Activated B cell treated with CpG ODN at 0.5 μM for 24 hours (primary cell): ENCODE data around the gene CCS. TPM values are rescaled to one million over a fixed set of nuclear protein-coding genes. Genes with fewer than 3 reads are reported as not detected.

Experiments
- ATAC-seq: fragments of 200-7000 bp; cut with Tn5 transposase; one replicate; pipeline ENCODE4 v1.10.0; 2021; ENCODE audit warnings: low read depth, mild to moderate bottlenecking, moderate library complexity
- CTCF ChIA-PET: fragments of 350-600 bp; sonication (Branson Sonifier 250); formaldehyde crosslinking; loops from one replicate; lab custom pipeline; 2021; ENCODE audit warnings: antibody characterized with exemption; lab: Charles Lee
- POLR2A ChIA-PET: fragments of 350-600 bp; sonication (Branson Sonifier 250); formaldehyde crosslinking; loops from one replicate; lab custom pipeline; 2021; ENCODE audit warnings: antibody characterized with exemption; lab: Charles Lee
- DNase-seq: peaks from one replicate; pipeline ENCODE4 v3.0.0; 2022
- H3K27ac Mint-ChIP-seq: one replicate; pipeline ENCODE4 v1.8.0; 2020; ENCODE audit warnings: mixed read lengths
- H3K27me3 Mint-ChIP-seq: one replicate; pipeline ENCODE4 v1.8.0; 2021; ENCODE audit warnings: mixed read lengths
- H3K36me3 Mint-ChIP-seq: one replicate; pipeline ENCODE4 v1.8.0; 2021; ENCODE audit warnings: low read depth, mixed read lengths
- H3K4me1 Mint-ChIP-seq: one replicate; pipeline ENCODE4 v1.8.0; 2021; ENCODE audit warnings: mixed read lengths
- H3K4me3 Mint-ChIP-seq: one replicate; pipeline ENCODE4 v1.8.0; 2020; ENCODE audit warnings: mild to moderate bottlenecking, mixed read lengths
- H3K9me3 Mint-ChIP-seq: one replicate; pipeline ENCODE4 v1.8.0; 2020; ENCODE audit warnings: mixed read lengths
- intact Hi-C: fragments of 100-400 bp; cut with micrococcal nuclease; formaldehyde crosslinking; loops from one replicate; pipeline ENCODE4 v1.15.1; 2024
- total RNA-seq: library from RNA; stranded (reverse); gene quantifications from 2 replicates; pipeline ENCODE4 v1.2.3, GENCODE V29; 2022
- TF ChIP-seq, protein P1 (sequence below): fragments of 200-600 bp; IDR thresholded peaks from one replicate; pipeline ENCODE4 v1.8.0; 2022; ENCODE audit warnings: antibody characterized with exemption, mild to moderate bottlenecking

The CCS gene
- total RNA-seq, 1 donor from 2014 or later, result 65.3 TPM

DNA sequence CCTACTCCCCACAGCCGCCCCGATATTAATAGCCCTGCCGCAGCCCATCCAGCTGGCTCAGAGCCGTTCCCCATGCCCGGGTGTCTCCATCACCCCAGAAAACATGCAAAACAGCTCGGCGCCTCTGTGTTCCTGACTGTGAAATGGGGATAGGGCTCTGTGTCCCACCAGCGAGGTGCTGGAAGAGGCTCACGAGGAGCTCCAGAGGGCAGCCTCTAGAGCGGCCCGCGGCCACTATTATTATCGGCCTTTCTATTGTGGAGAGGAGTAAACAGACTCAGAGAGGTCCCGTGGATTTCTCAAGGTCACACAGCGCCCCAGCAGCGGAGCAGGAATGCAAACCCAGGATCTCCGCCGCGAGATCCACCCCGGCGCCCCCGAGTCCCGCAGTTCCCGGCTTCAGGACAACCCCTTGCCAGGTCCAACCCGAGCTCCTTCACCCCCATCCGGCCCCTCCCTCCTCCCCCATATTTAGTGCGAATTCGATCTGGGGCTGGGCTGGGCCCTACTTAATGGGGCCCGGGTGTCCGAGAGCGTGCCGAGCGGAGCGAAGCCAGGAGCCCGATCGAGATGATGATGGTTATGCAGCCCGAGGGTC, 46.5 kb upstream of the CCS start, which contains the start of gene ACTN3:
Gene ACTN3 (plus strand): TSS at position 536 of the 598 bp plus-strand sequence. CDS start 35 bp downstream, at position 571.
- peak within 1 kb of the TSS; percentile 57 for H3K27ac Mint-ChIP-seq
- TF ChIP-seq, protein P1, sequence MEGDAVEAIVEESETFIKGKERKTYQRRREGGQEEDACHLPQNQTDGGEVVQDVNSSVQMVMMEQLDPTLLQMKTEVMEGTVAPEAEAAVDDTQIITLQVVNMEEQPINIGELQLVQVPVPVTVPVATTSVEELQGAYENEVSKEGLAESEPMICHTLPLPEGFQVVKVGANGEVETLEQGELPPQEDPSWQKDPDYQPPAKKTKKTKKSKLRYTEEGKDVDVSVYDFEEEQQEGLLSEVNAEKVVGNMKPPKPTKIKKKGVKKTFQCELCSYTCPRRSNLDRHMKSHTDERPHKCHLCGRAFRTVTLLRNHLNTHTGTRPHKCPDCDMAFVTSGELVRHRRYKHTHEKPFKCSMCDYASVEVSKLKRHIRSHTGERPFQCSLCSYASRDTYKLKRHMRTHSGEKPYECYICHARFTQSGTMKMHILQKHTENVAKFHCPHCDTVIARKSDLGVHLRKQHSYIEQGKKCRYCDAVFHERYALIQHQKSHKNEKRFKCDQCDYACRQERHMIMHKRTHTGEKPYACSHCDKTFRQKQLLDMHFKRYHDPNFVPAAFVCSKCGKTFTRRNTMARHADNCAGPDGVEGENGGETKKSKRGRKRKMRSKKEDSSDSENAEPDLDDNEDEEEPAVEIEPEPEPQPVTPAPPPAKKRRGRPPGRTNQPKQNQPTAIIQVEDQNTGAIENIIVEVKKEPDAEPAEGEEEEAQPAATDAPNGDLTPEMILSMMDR, result no peak
- no peaks in the 10 kb centered on the region for H3K27me3 Mint-ChIP-seq
- ATAC-seq, result peak; percentile 3
- H3K9me3 Mint-ChIP-seq, result no peaks in the 10 kb centered on the region
- no peak for DNase-seq
- intact Hi-C loops, result loop anchor here (1.0 to 10.0 kb wide), 8 partner anchors 22 to 298 kb away; partner anchors contain the start of genes BBS1, CTSF, DPP3 and RBM14
- H3K4me1 Mint-ChIP-seq, result peaks cover 35% of the 10 kb centered on the region
- CTCF ChIA-PET, result interaction anchor here (0.6 to 2.1 kb wide), 3 partner anchors 33 to 154 kb away, joined by 3 to 18 read pairs (median 3); partner anchors contain the start of gene RBM4B
- H3K36me3 Mint-ChIP-seq, result peaks cover 19% of the 10 kb centered on the region
- POLR2A ChIA-PET, result interaction anchor here (0.6 to 3.6 kb wide), 22 partner anchors 8 to 688 kb away, joined by 3 to 58 read pairs (median 4); partner anchors contain the start of genes BBS1, DPP3, MRPL11 and PELI3
- peak within 1 kb of the TSS; percentile 77 for H3K4me3 Mint-ChIP-seq

DNA sequence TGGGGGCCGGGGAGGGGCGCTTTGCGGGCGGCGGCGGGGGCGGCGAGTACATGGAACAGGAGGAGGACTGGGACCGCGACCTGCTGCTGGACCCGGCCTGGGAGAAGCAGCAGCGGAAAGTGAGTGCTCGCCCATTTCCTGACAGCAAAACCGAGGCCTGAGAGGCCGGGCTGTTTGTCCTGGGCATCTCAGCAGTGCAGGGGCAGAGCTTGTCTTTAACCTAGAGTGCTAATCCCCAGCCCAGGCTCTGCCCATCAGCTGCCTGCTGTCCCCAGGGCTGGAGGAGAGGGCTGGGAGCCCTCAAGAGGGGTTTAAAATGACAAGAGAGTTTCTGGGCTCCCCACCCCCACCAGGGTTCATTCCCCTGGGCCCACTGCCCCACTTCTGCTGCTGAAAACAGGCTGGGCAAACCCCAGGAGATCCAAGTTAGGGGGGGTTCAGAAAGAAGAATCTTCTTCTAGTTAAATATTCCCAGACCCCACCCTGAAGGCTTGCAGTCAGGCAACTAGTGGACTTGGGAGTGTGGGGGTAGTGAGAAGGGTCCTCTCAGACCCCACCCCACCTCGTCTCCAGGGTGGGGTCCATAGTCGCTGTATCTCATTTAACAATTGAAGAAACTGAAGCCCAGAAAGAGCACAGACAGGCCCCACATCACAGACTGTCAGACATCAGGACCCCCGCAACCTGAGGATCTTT, 45.9 kb upstream of the CCS start:
- peak overlapping the region; percentile 57 for H3K27ac Mint-ChIP-seq
- CTCF ChIA-PET, result interaction anchor here (2.1 kb wide), 1 partner anchor 131 kb away, joined by 18 read pairs; the partner anchor contains the start of gene RBM4B
- ATAC-seq (no peak), DNase-seq (no peak)
- no peaks in the 10 kb centered on the region for H3K9me3 Mint-ChIP-seq
- H3K27me3 Mint-ChIP-seq, result no peaks in the 10 kb centered on the region
- POLR2A ChIA-PET, result interaction anchor here (1.2 to 3.6 kb wide), 11 partner anchors 9 to 296 kb away, joined by 3 to 58 read pairs (median 9); partner anchors contain the start of genes DPP3, MRPL11, PELI3 and RBM14
- TF ChIP-seq, protein P1, result no peak
- H3K4me3 Mint-ChIP-seq, result peak overlapping the region; percentile 77
- intact Hi-C loops, result loop anchor here (1.0 to 10.0 kb wide), 8 partner anchors 21 to 298 kb away; partner anchors contain the start of genes BBS1, CTSF, DPP3 and RBM14
- peaks cover 13% of the 10 kb centered on the region for H3K36me3 Mint-ChIP-seq
- H3K4me1 Mint-ChIP-seq, result peaks cover 35% of the 10 kb centered on the region

DNA sequence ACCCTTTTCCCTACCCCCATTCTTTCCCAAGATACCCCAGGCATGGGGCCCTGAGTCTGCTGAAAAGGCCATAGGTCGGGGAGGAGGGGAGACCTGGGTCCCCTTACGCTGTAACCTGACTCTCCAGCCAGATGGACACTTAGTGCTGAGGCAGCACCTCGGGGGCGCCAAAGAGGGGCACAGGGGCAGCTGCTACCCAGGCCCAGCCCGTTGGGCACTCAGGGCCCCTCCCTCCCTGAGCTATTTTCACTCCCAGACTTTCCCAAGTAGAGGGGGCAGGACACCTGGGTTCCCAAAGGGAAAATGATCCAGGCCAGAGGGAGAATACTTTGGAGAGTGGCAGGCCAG, 45.3 kb upstream of the CCS start:
- Mint-ChIP-seq H3K36me3 (peaks cover 8% of the 10 kb centered on the region), H3K9me3 (no peaks in the 10 kb centered on the region), H3K27ac (no peak overlapping the region), H3K4me1 (peaks cover 30% of the 10 kb centered on the region), H3K27me3 (no peaks in the 10 kb centered on the region), H3K4me3 (peak overlapping the region; percentile 15)
- intact Hi-C loops, result loop anchor here (2.0 to 10.0 kb wide), 3 partner anchors 37 to 297 kb away; partner anchors contain the start of genes BBS1, RBM14 and RCE1
- ATAC-seq (no peak), DNase-seq (no peak)
- ChIA-PET CTCF (no interaction called here), POLR2A (interaction anchor here (3.6 kb wide), 1 partner anchor 130 kb away, joined by 58 read pairs; the partner anchor contains the start of gene RBM4B)
- TF ChIP-seq, protein P1, result no peak

DNA sequence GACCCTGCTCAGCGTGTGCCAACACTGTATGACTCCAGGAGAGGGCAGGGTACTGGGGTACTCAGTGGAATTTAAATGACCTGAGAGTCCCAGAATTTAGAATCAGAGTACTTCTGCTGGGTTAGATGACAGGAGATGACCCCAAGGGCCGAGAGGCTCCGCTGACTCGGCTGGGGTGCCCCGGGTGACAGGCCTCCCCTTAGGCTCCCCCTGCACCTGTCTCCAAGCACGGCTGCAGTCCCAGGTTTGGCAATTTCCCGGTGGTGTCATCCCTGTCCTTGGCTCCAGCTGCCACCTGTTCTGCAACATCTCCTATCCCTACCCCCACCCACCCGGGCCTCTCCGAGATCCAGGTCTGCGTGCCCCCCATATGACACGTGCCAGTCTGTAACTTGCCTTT, 44.9 kb upstream of the CCS start:
- intact Hi-C loops, result loop anchor here (5.0 to 10.0 kb wide), 2 partner anchors 69 to 297 kb away; partner anchors contain the start of genes RBM14 and RCE1
- Mint-ChIP-seq H3K27me3 (no peaks in the 10 kb centered on the region), H3K4me3 (no peak overlapping the region), H3K27ac (no peak overlapping the region), H3K36me3 (peaks cover 5% of the 10 kb centered on the region), H3K9me3 (no peaks in the 10 kb centered on the region), H3K4me1 (peaks cover 29% of the 10 kb centered on the region)
- DNase-seq (no peak), ATAC-seq (no peak)
- ChIA-PET CTCF (no interaction called here), POLR2A (interaction anchor here (3.6 kb wide), 1 partner anchor 129 kb away, joined by 58 read pairs; the partner anchor contains the start of gene RBM4B)
- TF ChIP-seq, protein P1, result no peak
